Breast epithelium (tissue), 3 donors: ENCODE results near the gene DET1.

Source experiments
- POLR2A ChIP-seq: fragments of 450-650 bp; IDR thresholded peaks from one replicate; pipeline ENCODE4 v1.6.1; 2016; ENCODE audit warnings: antibody characterized with exemption, mild to moderate bottlenecking, moderate library complexity
- TF ChIP-seq, protein P1 (sequence below), 3 donors: fragments of 450-650 bp; IDR thresholded peaks; one replicate each; pipeline ENCODE4 v1.5.1; 2016 to 2017; ENCODE audit warnings: antibody characterized with exemption in 3 of 3, mild to moderate bottlenecking in 3 of 3, moderate library complexity in 3 of 3

DNA sequence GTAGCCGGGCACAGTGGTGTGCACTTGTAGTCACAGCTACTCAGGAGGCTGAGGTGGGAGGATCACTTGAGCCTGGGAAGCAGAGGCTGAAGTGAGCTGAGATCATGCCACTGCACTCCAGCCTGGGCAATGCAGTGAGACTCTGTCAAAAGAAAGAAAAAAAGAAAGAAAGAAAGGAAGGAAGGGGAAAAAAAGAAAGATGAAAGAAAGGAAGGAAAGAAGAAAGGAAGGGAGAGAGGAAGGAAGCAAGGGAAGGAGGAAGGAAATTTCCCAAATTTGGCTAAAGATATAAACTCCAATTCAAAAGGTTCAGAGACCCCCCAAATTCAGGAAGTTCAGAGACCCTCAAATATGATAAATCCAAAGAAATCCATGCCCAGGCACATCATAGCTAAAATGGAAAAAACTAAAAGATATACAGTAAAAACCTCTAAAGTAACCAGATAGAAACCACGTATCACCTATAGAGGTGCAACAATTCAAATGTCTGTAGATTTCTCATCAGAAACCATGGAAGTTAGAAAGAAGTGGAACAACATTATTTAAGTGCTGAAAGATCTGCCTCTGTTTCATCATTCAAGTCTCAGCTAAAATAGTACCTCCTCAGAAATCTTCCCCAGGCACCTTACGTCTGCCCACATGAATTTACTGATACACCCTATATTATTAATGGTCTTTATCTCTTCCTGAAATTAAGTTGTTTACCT lies 10.7 kb downstream of the DET1 start:
- TF ChIP-seq, protein P1, sequence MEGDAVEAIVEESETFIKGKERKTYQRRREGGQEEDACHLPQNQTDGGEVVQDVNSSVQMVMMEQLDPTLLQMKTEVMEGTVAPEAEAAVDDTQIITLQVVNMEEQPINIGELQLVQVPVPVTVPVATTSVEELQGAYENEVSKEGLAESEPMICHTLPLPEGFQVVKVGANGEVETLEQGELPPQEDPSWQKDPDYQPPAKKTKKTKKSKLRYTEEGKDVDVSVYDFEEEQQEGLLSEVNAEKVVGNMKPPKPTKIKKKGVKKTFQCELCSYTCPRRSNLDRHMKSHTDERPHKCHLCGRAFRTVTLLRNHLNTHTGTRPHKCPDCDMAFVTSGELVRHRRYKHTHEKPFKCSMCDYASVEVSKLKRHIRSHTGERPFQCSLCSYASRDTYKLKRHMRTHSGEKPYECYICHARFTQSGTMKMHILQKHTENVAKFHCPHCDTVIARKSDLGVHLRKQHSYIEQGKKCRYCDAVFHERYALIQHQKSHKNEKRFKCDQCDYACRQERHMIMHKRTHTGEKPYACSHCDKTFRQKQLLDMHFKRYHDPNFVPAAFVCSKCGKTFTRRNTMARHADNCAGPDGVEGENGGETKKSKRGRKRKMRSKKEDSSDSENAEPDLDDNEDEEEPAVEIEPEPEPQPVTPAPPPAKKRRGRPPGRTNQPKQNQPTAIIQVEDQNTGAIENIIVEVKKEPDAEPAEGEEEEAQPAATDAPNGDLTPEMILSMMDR (IDR thresholded peaks at IDR 0.05): no peak
- no peak for TF ChIP-seq POLR2A
